LNCAP (cell line): Measurements from ENCODE around the gene EFCAB13.

Source experiments
- TF ChIP-seq, protein P1 (sequence below): fragments of 450-650 bp; IDR thresholded peaks from 2 replicates; pipeline ENCODE4 v1.5.1; 2017; ENCODE audit warnings: mild to moderate bottlenecking

The EFCAB13 gene

GRCh38 chr17:47304186-47304585, 19.6 kb upstream of the EFCAB13 start:
- TF ChIP-seq, protein P1, sequence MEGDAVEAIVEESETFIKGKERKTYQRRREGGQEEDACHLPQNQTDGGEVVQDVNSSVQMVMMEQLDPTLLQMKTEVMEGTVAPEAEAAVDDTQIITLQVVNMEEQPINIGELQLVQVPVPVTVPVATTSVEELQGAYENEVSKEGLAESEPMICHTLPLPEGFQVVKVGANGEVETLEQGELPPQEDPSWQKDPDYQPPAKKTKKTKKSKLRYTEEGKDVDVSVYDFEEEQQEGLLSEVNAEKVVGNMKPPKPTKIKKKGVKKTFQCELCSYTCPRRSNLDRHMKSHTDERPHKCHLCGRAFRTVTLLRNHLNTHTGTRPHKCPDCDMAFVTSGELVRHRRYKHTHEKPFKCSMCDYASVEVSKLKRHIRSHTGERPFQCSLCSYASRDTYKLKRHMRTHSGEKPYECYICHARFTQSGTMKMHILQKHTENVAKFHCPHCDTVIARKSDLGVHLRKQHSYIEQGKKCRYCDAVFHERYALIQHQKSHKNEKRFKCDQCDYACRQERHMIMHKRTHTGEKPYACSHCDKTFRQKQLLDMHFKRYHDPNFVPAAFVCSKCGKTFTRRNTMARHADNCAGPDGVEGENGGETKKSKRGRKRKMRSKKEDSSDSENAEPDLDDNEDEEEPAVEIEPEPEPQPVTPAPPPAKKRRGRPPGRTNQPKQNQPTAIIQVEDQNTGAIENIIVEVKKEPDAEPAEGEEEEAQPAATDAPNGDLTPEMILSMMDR = no peak

DNA sequence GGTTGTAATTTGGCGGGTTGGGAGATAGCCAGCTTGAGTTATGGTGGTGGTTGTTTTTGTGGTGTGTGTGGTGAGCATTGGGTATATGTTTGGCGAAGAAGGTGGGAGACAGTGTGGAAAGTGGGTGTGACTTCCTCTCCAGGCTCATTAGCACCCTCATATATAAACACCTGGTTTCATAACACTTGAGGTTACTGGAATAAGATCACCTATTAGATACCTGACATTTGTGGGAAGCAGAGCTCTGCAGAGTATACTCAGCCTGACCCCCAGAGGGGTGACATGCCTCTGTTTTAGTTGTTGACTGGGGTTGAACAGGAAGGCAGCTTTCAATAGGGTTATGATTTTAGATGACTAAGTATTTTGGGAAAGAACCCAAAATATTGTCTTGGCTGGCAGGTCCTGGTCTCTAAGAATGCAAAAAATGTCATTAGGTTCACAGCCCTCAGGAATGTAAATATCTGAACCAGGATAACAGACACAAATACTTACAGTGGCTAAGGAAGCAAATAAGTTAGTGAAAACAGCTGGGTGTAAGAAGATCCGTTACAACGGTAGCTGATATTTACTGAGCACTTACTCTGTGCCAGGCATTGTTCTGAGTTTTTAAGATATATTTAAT, 18.3 kb upstream of the EFCAB13 start:
- TF ChIP-seq, protein P1 = no peak

DNA sequence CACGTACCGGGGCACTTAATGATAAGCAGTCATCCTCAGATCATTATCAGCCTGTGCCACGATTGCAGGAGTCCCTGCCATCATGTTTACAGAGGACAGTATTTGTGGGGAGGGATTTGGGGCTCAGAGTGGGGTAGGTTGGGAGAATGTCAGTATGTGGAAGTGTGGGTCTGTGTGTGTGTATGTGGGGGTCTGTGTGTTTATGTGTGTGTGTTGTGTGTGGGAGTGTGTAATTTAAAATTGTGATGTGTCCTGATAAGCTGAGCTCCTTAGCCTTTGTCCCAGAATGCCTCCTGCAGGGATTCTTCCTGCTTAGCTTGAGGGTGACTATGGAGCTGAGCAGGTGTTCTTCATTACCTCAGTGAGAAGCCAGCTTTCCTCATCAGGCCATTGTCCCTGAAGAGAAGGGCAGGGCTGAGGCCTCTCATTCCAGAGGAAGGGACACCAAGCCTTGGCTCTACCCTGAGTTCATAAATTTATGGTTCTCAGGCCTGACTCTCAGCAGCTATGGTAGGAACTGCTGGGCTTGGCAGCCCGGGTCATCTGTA, 13.5 kb upstream of the EFCAB13 start:
- TF ChIP-seq, protein P1 = no peak

DNA sequence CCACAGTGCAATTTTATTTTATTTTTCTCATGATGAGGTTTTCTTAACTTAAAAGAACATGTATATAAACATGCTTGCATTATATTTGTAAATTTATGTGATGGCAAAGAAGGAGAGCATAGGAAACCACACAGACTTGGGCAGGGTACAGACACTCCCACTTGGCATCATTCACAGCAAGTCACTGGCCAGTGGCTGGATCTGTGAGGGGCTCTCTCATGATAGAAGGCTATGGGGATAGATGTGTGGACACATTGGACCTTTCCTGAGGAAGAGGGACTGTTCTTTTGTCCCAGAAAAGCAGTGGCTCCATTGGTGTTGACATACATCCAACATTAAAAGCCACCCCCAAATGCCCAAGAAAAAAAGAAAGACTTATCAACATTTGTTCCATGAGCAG, 12.3 kb upstream of the EFCAB13 start:
- TF ChIP-seq, protein P1 = no peak

DNA sequence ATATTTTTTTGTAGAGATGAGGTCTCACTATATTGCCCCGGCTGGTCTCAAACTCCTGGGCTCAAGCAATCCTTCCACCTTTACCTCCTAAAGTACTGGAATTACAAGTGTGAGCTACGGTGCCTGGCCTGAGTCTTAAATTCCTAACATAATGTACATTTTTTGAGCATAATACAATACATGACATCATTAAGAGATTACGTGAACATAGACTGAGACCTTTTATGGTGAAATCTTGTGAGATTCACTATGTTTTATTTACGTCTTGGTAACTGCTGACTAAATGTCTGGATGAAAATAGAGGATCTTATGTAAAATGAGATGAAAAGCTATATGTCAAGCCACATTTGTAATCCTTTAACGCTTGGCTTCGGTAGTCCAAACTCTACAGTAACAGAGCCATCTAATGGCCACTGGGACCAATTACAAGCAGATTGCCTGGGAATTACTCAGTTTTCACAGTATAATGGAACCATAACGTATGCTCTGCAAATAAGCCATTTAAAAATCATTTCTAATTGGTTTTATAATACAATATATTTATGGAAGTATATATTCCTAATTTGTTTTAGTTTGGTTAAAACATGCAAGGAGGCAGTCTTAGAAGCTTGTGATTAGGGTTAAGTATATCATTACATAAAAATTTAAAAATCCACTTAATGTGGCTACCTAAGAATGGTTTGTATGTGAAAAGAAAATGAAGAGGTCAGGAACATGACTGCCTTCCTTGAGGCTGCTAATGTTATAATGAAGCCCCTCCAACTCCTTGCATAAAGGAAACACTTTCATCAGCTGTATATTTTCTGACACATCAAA, 8.1 kb upstream of the EFCAB13 start:
- TF ChIP-seq, protein P1 = peak; percentile 84

GRCh38 chr17:47316311-47316710, 7.4 kb upstream of the EFCAB13 start:
- TF ChIP-seq, protein P1 = no peak

DNA sequence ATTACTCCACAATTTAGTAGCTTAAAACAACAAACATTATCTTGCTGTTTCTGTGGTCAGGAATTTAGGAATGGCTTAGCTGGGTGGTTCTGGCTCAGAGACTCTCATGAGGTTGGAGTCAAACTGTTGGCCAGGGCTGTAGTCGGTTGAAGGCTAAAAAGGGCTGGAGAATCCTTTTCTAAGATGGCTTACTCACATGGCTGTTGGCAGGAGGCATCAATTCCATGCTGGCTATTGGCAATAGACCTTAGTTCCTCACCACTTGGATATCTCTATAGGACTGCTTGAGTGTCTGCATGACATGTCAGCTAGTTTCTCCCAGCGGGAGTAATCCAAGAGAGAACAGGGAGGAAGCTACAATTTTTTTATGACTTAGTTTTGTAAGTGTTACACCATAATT, 6.6 kb upstream of the EFCAB13 start:
- TF ChIP-seq, protein P1 = no peak
